CD4-positive, alpha-beta T cell treated with Interleukin-21 for 1 hour (primary cell): ENCODE data around the gene STOML1.

Experiments
- DNase-seq: peaks from one replicate; pipeline ENCODE4 v3.0.0-alpha.2; 2020

Gene STOML1

GRCh38 chr15:73991726-73992593 lies at the start of gene STOML1:
TSS of gene STOML1 (minus strand) at chr15:73992295. CDS start at chr15:73992223, 72 bp downstream.
- peak; percentile 95 for DNase-seq

- no peak for DNase-seq
Measured at GRCh38 chr15:74041311-74041756, 49.2 kb upstream of the STOML1 start.

- DNase-seq: no peak
Measured at GRCh38 chr15:74040109-74040850, 48.2 kb upstream of the STOML1 start.

GRCh38 chr15:74039656-74040010 lies 47.5 kb upstream of the STOML1 start:
- DNase-seq: no peak

- no peak for DNase-seq
Measured at GRCh38 chr15:74038707-74039655, 46.9 kb upstream of the STOML1 start.

GRCh38 chr15:74037171-74038117 lies 45.3 kb upstream of the STOML1 start:
- no peak for DNase-seq

- DNase-seq: no peak
Measured at GRCh38 chr15:74036271-74037170, 44.4 kb upstream of the STOML1 start.

GRCh38 chr15:74035121-74036017 lies 43.3 kb upstream of the STOML1 start:
- DNase-seq: no peak

GRCh38 chr15:74034206-74034755 lies 42.2 kb upstream of the STOML1 start:
- DNase-seq: no peak

- no peak for DNase-seq
Measured at GRCh38 chr15:74032606-74033561, 40.8 kb upstream of the STOML1 start.

- no peak for DNase-seq
Measured at GRCh38 chr15:74032046-74032445, 40.0 kb upstream of the STOML1 start.

- no peak for DNase-seq
Measured at GRCh38 chr15:74028646-74029045, 36.6 kb upstream of the STOML1 start.

GRCh38 chr15:74027688-74028087 lies 35.6 kb upstream of the STOML1 start:
- no peak for DNase-seq

GRCh38 chr15:74025436-74025835 lies 33.3 kb upstream of the STOML1 start:
- no peak for DNase-seq

- DNase-seq: no peak
Measured at GRCh38 chr15:74024687-74025086, 32.6 kb upstream of the STOML1 start.

- no peak for DNase-seq
Measured at GRCh38 chr15:74022706-74023470, 30.8 kb upstream of the STOML1 start.

- no peak for DNase-seq
Measured at GRCh38 chr15:74019734-74020133, 27.6 kb upstream of the STOML1 start.
